Superior temporal gyrus (tissue), 1 donor: ENCODE results near the gene EPS8.

Source experiments
- DNase-seq: peaks from one replicate; pipeline ENCODE4 v3.0.0-alpha.2; 2016; ENCODE audit errors: extremely low spot score

The EPS8 gene

GRCh38 chr12:15717940-15718567 is 71.1 kb downstream of the EPS8 start:
- no peak for DNase-seq

GRCh38 chr12:15716581-15716980 is 72.6 kb downstream of the EPS8 start:
- DNase-seq = no peak

- no peak for DNase-seq
These were observed 74.9 kb downstream of the EPS8 start for GRCh38 chr12:15714256-15714655.

- DNase-seq = no peak
These were observed 76.1 kb downstream of the EPS8 start for GRCh38 chr12:15712823-15713660.

- no peak for DNase-seq
These were observed 77.0 kb downstream of the EPS8 start for GRCh38 chr12:15712160-15712559.

- DNase-seq = no peak
These were observed 78.2 kb downstream of the EPS8 start for GRCh38 chr12:15710860-15711510.

GRCh38 chr12:15709551-15709950 is 79.6 kb downstream of the EPS8 start:
- DNase-seq = no peak

- DNase-seq = no peak
These were observed 80.7 kb downstream of the EPS8 start for GRCh38 chr12:15708396-15709076.

- DNase-seq = no peak
These were observed 81.5 kb downstream of the EPS8 start for GRCh38 chr12:15707516-15708199.

- no peak for DNase-seq
These were observed 83.0 kb downstream of the EPS8 start for GRCh38 chr12:15706010-15706676.

- DNase-seq = no peak
These were observed 83.6 kb downstream of the EPS8 start for GRCh38 chr12:15705606-15706005.

- DNase-seq = no peak
These were observed 86.9 kb downstream of the EPS8 start for GRCh38 chr12:15702276-15702675.

GRCh38 chr12:15701631-15702156 is 87.5 kb downstream of the EPS8 start:
- DNase-seq = no peak

- DNase-seq = no peak
These were observed 88.0 kb downstream of the EPS8 start for GRCh38 chr12:15701206-15701605.

- DNase-seq = no peak
These were observed 88.6 kb downstream of the EPS8 start for GRCh38 chr12:15700595-15700994.

- no peak for DNase-seq
These were observed 89.3 kb downstream of the EPS8 start for GRCh38 chr12:15699886-15700285.

GRCh38 chr12:15698377-15698871 is 90.8 kb downstream of the EPS8 start:
- no peak for DNase-seq

GRCh38 chr12:15697201-15697600 is 92.0 kb downstream of the EPS8 start:
- no peak for DNase-seq

- DNase-seq = no peak
These were observed 95.8 kb downstream of the EPS8 start for GRCh38 chr12:15693228-15693911.

GRCh38 chr12:15691388-15691787 is 97.8 kb downstream of the EPS8 start:
- no peak for DNase-seq
